Loucy (cell line): ENCODE measurements around the gene MAD1L1.

Source experiments
- CTCF ChIP-seq: fragments of 200-600 bp; sonication (generic); conservative IDR thresholded peaks from 2 replicates; pipeline ENCODE4 v1.5.1; 2014; ENCODE audit warnings: mild to moderate bottlenecking, antibody characterized with exemption, low read length
- EZH2phosphoT487 ChIP-seq: fragments of 200-600 bp; IDR thresholded peaks from 2 replicates; pipeline ENCODE4 v1.6.1; 2018; ENCODE audit warnings: antibody characterized with exemption, mild to moderate bottlenecking, moderate library complexity, borderline replicate concordance

GRCh38 chr7:2141021-2141410 lies 91.7 kb downstream of the MAD1L1 start:
- no peak for TF ChIP-seq CTCF
- no peak for TF ChIP-seq EZH2phosphoT487
